Measurements from ENCODE around the gene TOX2.

DNA sequence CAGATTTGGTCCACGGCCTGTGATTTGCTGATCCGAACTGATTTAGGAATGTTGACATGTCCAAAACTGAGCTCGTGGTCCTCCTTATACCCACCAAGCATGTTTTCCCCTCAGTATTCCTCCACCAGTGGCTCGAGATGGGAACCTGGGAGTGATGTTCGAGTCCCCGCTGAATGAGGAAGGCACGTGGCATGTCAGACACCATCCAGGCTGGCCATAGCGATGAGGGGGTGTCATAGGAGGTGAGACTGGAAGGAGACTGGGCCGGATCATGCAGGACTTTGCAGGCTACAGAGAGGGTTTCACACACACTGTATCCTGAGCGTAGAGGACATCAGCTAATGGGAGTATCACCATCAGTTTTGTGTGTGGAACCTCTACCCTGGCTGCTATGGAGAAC lies 78.2 kb downstream of the TOX2 start:
- TF ChIP-seq, protein P1, sequence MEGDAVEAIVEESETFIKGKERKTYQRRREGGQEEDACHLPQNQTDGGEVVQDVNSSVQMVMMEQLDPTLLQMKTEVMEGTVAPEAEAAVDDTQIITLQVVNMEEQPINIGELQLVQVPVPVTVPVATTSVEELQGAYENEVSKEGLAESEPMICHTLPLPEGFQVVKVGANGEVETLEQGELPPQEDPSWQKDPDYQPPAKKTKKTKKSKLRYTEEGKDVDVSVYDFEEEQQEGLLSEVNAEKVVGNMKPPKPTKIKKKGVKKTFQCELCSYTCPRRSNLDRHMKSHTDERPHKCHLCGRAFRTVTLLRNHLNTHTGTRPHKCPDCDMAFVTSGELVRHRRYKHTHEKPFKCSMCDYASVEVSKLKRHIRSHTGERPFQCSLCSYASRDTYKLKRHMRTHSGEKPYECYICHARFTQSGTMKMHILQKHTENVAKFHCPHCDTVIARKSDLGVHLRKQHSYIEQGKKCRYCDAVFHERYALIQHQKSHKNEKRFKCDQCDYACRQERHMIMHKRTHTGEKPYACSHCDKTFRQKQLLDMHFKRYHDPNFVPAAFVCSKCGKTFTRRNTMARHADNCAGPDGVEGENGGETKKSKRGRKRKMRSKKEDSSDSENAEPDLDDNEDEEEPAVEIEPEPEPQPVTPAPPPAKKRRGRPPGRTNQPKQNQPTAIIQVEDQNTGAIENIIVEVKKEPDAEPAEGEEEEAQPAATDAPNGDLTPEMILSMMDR (IDR thresholded peaks at IDR 0.05; ENCODE audit: low read depth, low read length), result no peak
- no peak for TF ChIP-seq EZH2phosphoT487 (IDR thresholded peaks at IDR 0.05; ENCODE audit: low read depth)
